Measurements from ENCODE around the gene ERN1. TPM values are rescaled to one million over a fixed set of nuclear protein-coding genes. Genes with fewer than 3 reads are reported as not detected.

The ERN1 gene
- total and polyA plus RNA-seq, 2 experiments from 2014 or later, result 10.3 to 16.5 TPM

GRCh38 chr17:64117981-64118979, 11.7 kb downstream of the ERN1 start:
- Histone ChIP-seq H3K27ac (no peak overlapping the region), H3K4me1 (ENCODE audit: insufficient read depth) (peaks cover 9% of the 10 kb centered on the region), H3K36me3 (replicated peaks; ENCODE audit: insufficient read depth, low read depth) (no peaks in the 10 kb centered on the region), H3K79me2 (peaks cover 77% of the 10 kb centered on the region), H3K9me3 (ENCODE audit: low read depth) (no peaks in the 10 kb centered on the region), H3K27me3 (no peaks in the 10 kb centered on the region), H3K4me2 (no peak overlapping the region), H3K9me2 (replicated peaks; ENCODE audit: insufficient read depth) (no peaks in the 10 kb centered on the region), H4K20me1 (ENCODE audit: insufficient read depth, poor library complexity, severe bottlenecking) (no peaks in the 10 kb centered on the region), H2AFZ (no peak overlapping the region), H3K4me3 (no peak overlapping the region)
- no peak for TF ChIP-seq EZH2 (IDR thresholded peaks at IDR 0.05; ENCODE audit: borderline replicate concordance)
- no peak for TF ChIP-seq EZH2phosphoT487 (IDR thresholded peaks at IDR 0.05; ENCODE audit: low read depth, severe bottlenecking, unreplicated experiment)
- no peak for TF ChIP-seq CTCF (IDR thresholded peaks at IDR 0.05; ENCODE audit: poor library complexity)
- DNase-seq (ENCODE audit: low spot score), result no peak
- WGBS (ENCODE audit: low lambda C conversion rate, missing lambda C conversion rate), result 84% methylated on average over 10 of the region's 10 CpGs

GRCh38 chr17:64115822-64116534, 14.0 kb downstream of the ERN1 start:
- no peaks in the 10 kb centered on the region for H3K27me3 ChIP-seq
- no peaks in the 10 kb centered on the region for H3K36me3 ChIP-seq (replicated peaks; ENCODE audit: insufficient read depth, low read depth)
- no peak for DNase-seq (ENCODE audit: low spot score)
- TF ChIP-seq EZH2 (IDR thresholded peaks at IDR 0.05; ENCODE audit: borderline replicate concordance), result no peak
- no peak for TF ChIP-seq CTCF (IDR thresholded peaks at IDR 0.05; ENCODE audit: poor library complexity)
- TF ChIP-seq EZH2phosphoT487 (IDR thresholded peaks at IDR 0.05; ENCODE audit: low read depth, severe bottlenecking, unreplicated experiment), result no peak
- H3K4me3 ChIP-seq, result no peak overlapping the region
- no peaks in the 10 kb centered on the region for H3K9me3 ChIP-seq (ENCODE audit: low read depth)
- H2AFZ ChIP-seq, result no peak overlapping the region
- H3K27ac ChIP-seq, result no peak overlapping the region
- 60% methylated on average over 7 of the region's 7 CpGs for WGBS (ENCODE audit: low lambda C conversion rate, missing lambda C conversion rate)
- H3K9me2 ChIP-seq (replicated peaks; ENCODE audit: insufficient read depth), result no peaks in the 10 kb centered on the region
- peak overlapping the region; percentile 40 for H3K4me2 ChIP-seq
- H4K20me1 ChIP-seq (ENCODE audit: insufficient read depth, poor library complexity, severe bottlenecking), result no peaks in the 10 kb centered on the region
- peaks cover 64% of the 10 kb centered on the region for H3K79me2 ChIP-seq
- H3K4me1 ChIP-seq (ENCODE audit: insufficient read depth), result peaks cover 6% of the 10 kb centered on the region

GRCh38 chr17:64115043-64115698, 14.8 kb downstream of the ERN1 start:
- TF ChIP-seq EZH2 (IDR thresholded peaks at IDR 0.05; ENCODE audit: borderline replicate concordance), result no peak
- TF ChIP-seq CTCF (IDR thresholded peaks at IDR 0.05; ENCODE audit: poor library complexity), result no peak
- TF ChIP-seq EZH2phosphoT487 (IDR thresholded peaks at IDR 0.05; ENCODE audit: low read depth, severe bottlenecking, unreplicated experiment), result no peak
- peaks cover 62% of the 10 kb centered on the region for H3K79me2 ChIP-seq
- no peak overlapping the region for H3K4me3 ChIP-seq
- H3K27ac ChIP-seq, result no peak overlapping the region
- H3K4me2 ChIP-seq, result no peak overlapping the region
- 94% methylated on average over 8 of the region's 8 CpGs for WGBS (ENCODE audit: low lambda C conversion rate, missing lambda C conversion rate)
- no peaks in the 10 kb centered on the region for H3K36me3 ChIP-seq (replicated peaks; ENCODE audit: insufficient read depth, low read depth)
- no peaks in the 10 kb centered on the region for H4K20me1 ChIP-seq (ENCODE audit: insufficient read depth, poor library complexity, severe bottlenecking)
- no peak for DNase-seq (ENCODE audit: low spot score)
- peaks cover 2% of the 10 kb centered on the region for H3K4me1 ChIP-seq (ENCODE audit: insufficient read depth)
- H3K9me3 ChIP-seq (ENCODE audit: low read depth), result no peaks in the 10 kb centered on the region
- H3K27me3 ChIP-seq, result no peaks in the 10 kb centered on the region
- H3K9me2 ChIP-seq (replicated peaks; ENCODE audit: insufficient read depth), result no peaks in the 10 kb centered on the region
- H2AFZ ChIP-seq, result no peak overlapping the region
